HepG2 (cell line): Measurements from ENCODE around the gene IL22RA1. TPM values are rescaled to one million over a fixed set of nuclear protein-coding genes. Genes with fewer than 3 reads are reported as not detected.

Source experiments
- ATAC-seq: fragments of 200-7000 bp; cut with Tn5 transposase; 3 replicates; pipeline ENCODE4 v1.9.1; 2020; ENCODE audit warnings: mild to moderate bottlenecking, moderate library complexity
- BruUV-seq: library from RNA; stranded (reverse); fragments of 400-500 nt; replicated peaks from 2 replicates; lab custom pipeline; 2021; lab: Mats Ljungman, UMichigan
- CTCF ChIA-PET: fragments of 300-600 bp; formaldehyde crosslinking; extraction: SDS; loops from one replicate; lab custom pipeline; 2021; ENCODE audit warnings: low total read pairs, inconsistent platforms, low intra/inter-chr PET ratio; lab: Yijun Ruan, JAX
- POLR2A ChIA-PET: fragments of 350-600 bp; sonication (Branson Sonifier 250); formaldehyde crosslinking; loops from one replicate; lab custom pipeline; 2020; ENCODE audit warnings: antibody characterized with exemption, inconsistent platforms; lab: Yijun Ruan, JAX
- DNase-seq: peaks from one replicate; pipeline ENCODE4 v3.0.0-alpha.2; 2015; ENCODE audit warnings: low spot score
- FAIRE-seq: peaks from 3 replicates; lab custom pipeline; 2011; peaks lifted over from hg19 to GRCh38; lab: Jason Lieb, UNC
- H2AFZ ChIP-seq: one replicate; pipeline ENCODE4 v1.6.1; 2011; ENCODE audit warnings: low read length, inconsistent platforms
- H3K27ac ChIP-seq: fragments of 300-600 bp; 3 replicates; pipeline ENCODE4 v1.8.0; 2011; ENCODE audit warnings: mixed run types, mild to moderate bottlenecking, mixed read lengths, low read length, inconsistent platforms; ENCODE audit not compliant: insufficient read depth; ENCODE audit errors: extremely low read length
- H3K27me3 ChIP-seq, 2 experiments: fragments of 200-600 bp in 1 of 2; 2 replicates in 1 of 2; 3 replicates in 1 of 2; pipeline versions ENCODE4 v1.6.0 to v1.8.0; 2011; ENCODE audit warnings: low read length in 2 of 2, mild to moderate bottlenecking in 2 of 2, moderate library complexity in 2 of 2, inconsistent platforms in 1 of 2; ENCODE audit not compliant: insufficient read depth in 2 of 2, control insufficient read depth in 1 of 2
- H3K36me3 ChIP-seq, 2 experiments: fragments of 200-600 bp in 1 of 2; replicated peaks in 1 of 2; 2 replicates in 1 of 2; 3 replicates in 1 of 2; pipeline versions ENCODE4 v1.5.1 to v1.8.0; 2011; ENCODE audit warnings: low read length in 2 of 2, inconsistent platforms in 1 of 2; ENCODE audit not compliant: insufficient read depth in 2 of 2, control insufficient read depth in 1 of 2
- H3K4me1 ChIP-seq: 2 replicates; pipeline ENCODE4 v1.5.1; 2012; ENCODE audit warnings: low read length, inconsistent platforms; ENCODE audit not compliant: insufficient read depth
- H3K4me2 ChIP-seq: 2 replicates; pipeline ENCODE4 v1.6.0; 2011; ENCODE audit warnings: low read depth, low read length, inconsistent platforms
- H3K4me3 ChIP-seq, 3 experiments: fragments of 200-600 bp in 1 of 3; sonication (generic), shearing (Covaris generic) in 1 of 3; replicated peaks in 1 of 3; 2 replicates each; pipeline ENCODE4 v1.5.1; 2011 to 2016; ENCODE audit warnings: low read length in 3 of 3, inconsistent platforms in 2 of 3, low read depth in 2 of 3, mild to moderate bottlenecking in 2 of 3, control low read depth in 1 of 3, mixed read lengths in 1 of 3; ENCODE audit not compliant: insufficient read depth in 1 of 3
- H3K79me2 ChIP-seq: one replicate; pipeline ENCODE4 v1.6.1; 2011; ENCODE audit warnings: low read length, inconsistent platforms; ENCODE audit not compliant: insufficient read depth
- H3K9ac ChIP-seq: 2 replicates; pipeline ENCODE4 v1.6.0; 2011; ENCODE audit warnings: mild to moderate bottlenecking, low read depth, low read length, inconsistent platforms; ENCODE audit not compliant: insufficient read depth
- H3K9me3 ChIP-seq: 2 replicates; pipeline ENCODE4 v1.5.1; 2012; ENCODE audit warnings: mild to moderate bottlenecking, low read length
- H4K20me1 ChIP-seq: 2 replicates; pipeline ENCODE4 v1.6.0; 2011; ENCODE audit warnings: inconsistent platforms, mild to moderate bottlenecking, low read length, moderate library complexity; ENCODE audit not compliant: insufficient read depth
- PRPF4 ChIP-seq: fragments of 200-400 bp; formaldehyde crosslinking; IDR thresholded peaks from 2 replicates; pipeline ENCODE4 v1.6.1; 2016; ENCODE audit warnings: low read length, low read depth; ENCODE audit not compliant: poor library complexity, severe bottlenecking
- ZNF292 ChIP-seq: sonication (generic); formaldehyde crosslinking; IDR thresholded peaks from 2 replicates; pipeline ENCODE4 v1.8.1; 2022; ENCODE audit warnings: mild to moderate bottlenecking, low read depth, missing genetic modification reagents, borderline replicate concordance
- ZNF484 ChIP-seq: sonication (generic); formaldehyde crosslinking; IDR thresholded peaks from 2 replicates; pipeline ENCODE4 v1.5.1; 2020; ENCODE audit warnings: mild to moderate bottlenecking, low read depth, missing genetic modification reagents, borderline replicate concordance
- ZNF746 ChIP-seq: sonication (generic); formaldehyde crosslinking; IDR thresholded peaks from 2 replicates; pipeline ENCODE4 v1.8.0; 2022; ENCODE audit warnings: mild to moderate bottlenecking, missing genetic modification reagents
- WGBS: methylation state at CpG from one replicate; pipeline ENCODE4 v1.1.6; 2017; ENCODE audit warnings: low lambda C conversion rate; 5-methylcytosine and 5-hydroxymethylcytosine counted together
- in situ Hi-C: cut with HindIII; loops from 2 replicates; pipeline ENCODE4 v1.10.0; 2017; ENCODE audit warnings: low pct_unique_long_range_greater_than_20kb; ENCODE audit not compliant: extremely low pct_ligation_motif_present
- intact Hi-C: fragments of 100-400 bp; cut with micrococcal nuclease; formaldehyde crosslinking; loops from one replicate; pipeline ENCODE4 v1.10.0; 2022; ENCODE audit not compliant: unreplicated experiment
- polyA plus RNA-seq, 8 experiments: library from polyadenylated mRNA; depleted of rRNA in 3 of 8; stranded (reverse) in 7 of 8; unstranded in 1 of 8; fragments of >200 nt; fragmentation: Illumina TruSeq in 4 of 8; extraction: Trizol in 4 of 8; gene quantifications; 2 replicates each; pipeline versions ENCODE4 v1.2.1 to v1.2.3, GENCODE V29; 2011 to 2016; ENCODE audit warnings: low read depth in 4 of 8, missing spikeins in 1 of 8, mixed read lengths in 1 of 8; ENCODE audit not compliant: insufficient read depth in 1 of 8
- total RNA-seq, 5 experiments: library from RNA; depleted of rRNA; stranded (reverse); fragments of >200 nt; fragmentation: Illumina TruSeq; extraction: Trizol; gene quantifications; 2 replicates each; pipeline ENCODE4 v1.2.3, GENCODE V29; 2016; ENCODE audit warnings: low read depth in 1 of 5
- TF ChIP-seq, protein P1 (sequence below): sonication (generic); formaldehyde crosslinking; IDR thresholded peaks from one replicate; pipeline ENCODE4 v1.5.1; 2020; ENCODE audit warnings: mild to moderate bottlenecking, missing genetic modification reagents; ENCODE audit errors: not compliant biosample characterization

Gene IL22RA1
- total and polyA plus RNA-seq, 2 of the 13 experiments (the other 11 are each of a cell fraction or from before 2014, with no cell fraction given): 4.4 to 10.2 TPM

DNA sequence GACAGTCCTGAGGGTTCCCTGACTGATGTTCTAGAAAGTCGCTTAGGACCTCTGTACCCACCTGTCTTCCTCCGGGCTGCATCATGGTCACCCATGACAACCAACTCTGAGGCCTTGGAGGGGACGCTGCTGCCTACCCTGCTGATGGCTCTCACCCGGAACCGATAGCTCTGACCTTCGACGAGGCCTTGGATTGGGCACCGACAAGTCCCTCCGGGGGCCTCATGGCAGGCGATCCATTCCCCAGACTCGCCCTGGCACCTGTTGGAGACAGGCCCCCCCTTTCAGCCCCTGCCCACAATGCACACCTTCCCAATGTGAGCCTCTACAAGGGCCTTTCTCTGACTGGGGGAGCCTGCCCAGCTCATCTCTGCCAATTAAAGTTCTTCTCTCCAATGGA is 52.2 kb downstream of the IL22RA1 start:
- TF ChIP-seq ZNF484 (CRISPR knock-in tag) (no peak), ZNF746 (CRISPR knock-in tag) (no peak), ZNF292 (CRISPR knock-in tag) (no peak), PRPF4 (no peak)
- TF ChIP-seq, protein P1, sequence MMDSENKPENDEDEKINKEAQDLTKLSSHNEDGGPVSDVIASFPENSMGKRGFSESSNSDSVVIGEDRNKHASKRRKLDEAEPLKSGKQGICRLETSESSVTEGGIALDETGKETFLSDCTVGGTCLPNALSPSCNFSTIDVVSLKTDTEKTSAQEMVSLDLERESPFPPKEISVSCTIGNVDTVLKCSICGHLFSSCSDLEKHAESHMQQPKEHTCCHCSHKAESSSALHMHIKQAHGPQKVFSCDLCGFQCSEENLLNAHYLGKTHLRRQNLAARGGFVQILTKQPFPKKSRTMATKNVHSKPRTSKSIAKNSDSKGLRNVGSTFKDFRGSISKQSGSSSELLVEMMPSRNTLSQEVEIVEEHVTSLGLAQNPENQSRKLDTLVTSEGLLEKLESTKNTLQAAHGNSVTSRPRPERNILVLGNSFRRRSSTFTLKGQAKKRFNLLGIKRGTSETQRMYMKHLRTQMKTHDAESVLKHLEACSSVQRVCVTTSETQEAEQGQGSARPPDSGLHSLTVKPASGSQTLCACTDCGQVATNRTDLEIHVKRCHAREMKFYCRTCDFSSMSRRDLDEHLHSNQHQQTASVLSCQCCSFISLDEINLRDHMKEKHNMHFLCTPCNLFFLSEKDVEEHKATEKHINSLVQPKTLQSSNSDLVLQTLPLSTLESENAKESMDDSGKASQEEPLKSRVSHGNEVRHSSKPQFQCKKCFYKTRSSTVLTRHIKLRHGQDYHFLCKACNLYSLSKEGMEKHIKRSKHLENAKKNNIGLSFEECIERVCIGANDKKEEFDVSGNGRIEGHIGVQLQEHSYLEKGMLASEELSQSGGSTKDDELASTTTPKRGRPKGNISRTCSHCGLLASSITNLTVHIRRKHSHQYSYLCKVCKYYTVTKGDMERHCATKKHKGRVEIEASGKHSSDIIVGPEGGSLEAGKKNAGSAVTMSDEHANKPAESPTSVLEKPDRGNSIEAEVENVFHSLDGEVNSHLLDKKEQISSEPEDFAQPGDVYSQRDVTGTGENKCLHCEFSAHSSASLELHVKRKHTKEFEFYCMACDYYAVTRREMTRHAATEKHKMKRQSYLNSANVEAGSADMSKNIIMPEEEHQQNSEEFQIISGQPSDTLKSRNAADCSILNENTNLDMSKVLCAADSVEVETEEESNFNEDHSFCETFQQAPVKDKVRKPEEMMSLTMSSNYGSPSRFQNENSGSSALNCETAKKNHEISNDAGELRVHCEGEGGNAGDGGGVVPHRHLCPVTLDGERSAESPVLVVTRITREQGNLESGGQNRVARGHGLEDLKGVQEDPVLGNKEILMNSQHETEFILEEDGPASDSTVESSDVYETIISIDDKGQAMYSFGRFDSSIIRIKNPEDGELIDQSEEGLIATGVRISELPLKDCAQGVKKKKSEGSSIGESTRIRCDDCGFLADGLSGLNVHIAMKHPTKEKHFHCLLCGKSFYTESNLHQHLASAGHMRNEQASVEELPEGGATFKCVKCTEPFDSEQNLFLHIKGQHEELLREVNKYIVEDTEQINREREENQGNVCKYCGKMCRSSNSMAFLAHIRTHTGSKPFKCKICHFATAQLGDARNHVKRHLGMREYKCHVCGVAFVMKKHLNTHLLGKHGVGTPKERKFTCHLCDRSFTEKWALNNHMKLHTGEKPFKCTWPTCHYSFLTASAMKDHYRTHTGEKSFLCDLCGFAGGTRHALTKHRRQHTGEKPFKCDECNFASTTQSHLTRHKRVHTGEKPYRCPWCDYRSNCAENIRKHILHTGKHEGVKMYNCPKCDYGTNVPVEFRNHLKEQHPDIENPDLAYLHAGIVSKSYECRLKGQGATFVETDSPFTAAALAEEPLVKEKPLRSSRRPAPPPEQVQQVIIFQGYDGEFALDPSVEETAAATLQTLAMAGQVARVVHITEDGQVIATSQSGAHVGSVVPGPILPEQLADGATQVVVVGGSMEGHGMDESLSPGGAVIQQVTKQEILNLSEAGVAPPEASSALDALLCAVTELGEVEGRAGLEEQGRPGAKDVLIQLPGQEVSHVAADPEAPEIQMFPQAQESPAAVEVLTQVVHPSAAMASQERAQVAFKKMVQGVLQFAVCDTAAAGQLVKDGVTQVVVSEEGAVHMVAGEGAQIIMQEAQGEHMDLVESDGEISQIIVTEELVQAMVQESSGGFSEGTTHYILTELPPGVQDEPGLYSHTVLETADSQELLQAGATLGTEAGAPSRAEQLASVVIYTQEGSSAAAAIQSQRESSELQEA (CRISPR knock-in tag): no peak
- Histone ChIP-seq H3K79me2 (no peaks in the 10 kb centered on the region), H3K27ac (no peak overlapping the region), H3K4me1 (peaks cover 9% of the 10 kb centered on the region; the same call in 1 of the 2 replicates), H3K4me2 (no peak overlapping the region), H4K20me1 (0 out of 2 replicates have a peak, but pooled peaks cover 2% of the 10 kb centered on the region), H3K27me3 (no peaks in the 10 kb centered on the region), H3K9ac (no peak overlapping the region), H3K9me3 (no peaks in the 10 kb centered on the region), H2AFZ (no peak overlapping the region), H3K4me3 (no peak overlapping the region), H3K36me3 (peaks cover 5 to 11% of the 10 kb centered on the region in 2 experiments; a peak in 4 of 5 replicates)
- FAIRE-seq: no peak
- no peak for ATAC-seq
- WGBS: 100% methylated on average over 5 of the region's 11 CpGs
- ChIA-PET CTCF (no interaction called here), POLR2A (no interaction called here)
- BruUV-seq: no TSS peak
- in situ Hi-C loops (no loop called here), intact Hi-C loops (no loop called here)
- DNase-seq: no peak
